Medulla oblongata (tissue), 1 donor: ENCODE results near the gene DNAJC2.
"Not testable (repeated sequence)": the region's sequence is repeated elsewhere in the genome, so short reads cannot be mapped to it uniquely, and the experiment has no call there.

Source experiments
- DNase-seq: peaks from one replicate; pipeline ENCODE4 v3.0.0-alpha.2; 2015; ENCODE audit errors: extremely low spot score

The DNAJC2 gene

DNA sequence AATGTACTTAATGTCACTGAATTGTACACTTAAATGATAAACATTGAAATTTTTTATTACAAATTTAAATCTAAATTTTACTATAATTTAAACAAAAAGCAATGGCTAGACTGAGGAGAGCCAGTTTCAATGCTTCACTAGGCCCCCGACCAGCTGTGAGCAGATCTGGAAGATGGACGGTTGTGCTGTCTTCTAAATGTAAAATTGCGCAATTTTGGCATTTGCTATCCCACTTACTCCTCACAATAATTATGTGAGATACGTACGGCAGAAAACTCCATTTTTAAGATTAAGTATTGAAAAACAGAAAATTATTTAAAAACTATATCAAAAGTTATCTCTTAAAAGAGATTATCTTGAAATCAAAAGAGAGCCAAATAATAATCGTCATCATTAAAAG is 71.2 kb downstream of the DNAJC2 start:
- not testable (repeated sequence) for DNase-seq

DNA sequence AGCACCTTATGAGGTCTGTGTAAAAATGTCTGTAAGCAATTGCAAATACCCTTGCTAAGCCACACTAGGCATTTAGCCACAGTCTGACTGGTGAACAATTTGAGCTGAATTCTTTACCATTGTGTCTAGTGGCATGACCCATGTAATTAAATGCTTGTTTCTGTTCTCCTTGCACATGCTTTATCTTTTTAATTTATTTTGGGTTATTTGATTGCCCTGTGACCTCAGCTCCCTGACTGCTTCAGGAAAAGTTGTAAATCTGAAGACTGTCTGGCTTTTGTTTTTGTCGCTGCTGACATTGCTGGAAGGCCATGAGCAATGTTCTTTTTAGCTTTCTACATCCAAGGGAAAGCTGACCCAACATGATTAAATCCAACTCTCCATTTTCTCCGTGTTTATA is 78.3 kb downstream of the DNAJC2 start:
- DNase-seq: not testable (repeated sequence)

DNA sequence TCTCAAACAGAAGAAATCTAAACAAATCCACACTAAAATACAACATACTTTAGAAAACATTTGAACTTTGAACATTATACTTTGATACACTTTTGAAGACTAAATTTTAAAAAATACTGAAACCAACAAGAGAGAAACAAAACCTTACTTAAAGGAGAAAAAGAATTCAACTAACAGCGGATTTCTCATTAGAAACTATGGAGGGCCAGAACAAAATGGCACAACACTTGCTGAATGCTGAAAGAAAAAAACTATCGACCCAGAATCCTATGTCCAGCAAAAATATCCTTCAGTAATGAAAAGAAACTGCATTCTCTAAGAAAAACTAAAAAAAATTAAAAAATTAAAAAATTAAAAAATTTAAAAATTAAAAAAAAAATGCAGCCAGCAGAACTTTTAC is 80.5 kb downstream of the DNAJC2 start:
- not testable (repeated sequence) for DNase-seq
